ENCODE results near the gene TARM1. TPM values are rescaled to one million over a fixed set of nuclear protein-coding genes. Genes with fewer than 3 reads are reported as not detected.

The TARM1 gene
- total RNA-seq, 4 donors from 2014 or later: not detected

- 85 to 89% methylated on average over 5 to 9 of the region's 9 CpGs for WGBS, 2 donors
- intact Hi-C loops (cut with DNase I; ENCODE audit: low total_unique reads): no loop called here
- TF ChIP-seq POLR2A (IDR thresholded peaks at IDR 0.05) (no peak), CTCF (IDR thresholded peaks at IDR 0.05) (no peak)
- no peak for DNase-seq (ENCODE audit: low spot score in 2 of 2)
- H3K4me3 ChIP-seq (ENCODE audit: low read depth, poor library complexity, severe bottlenecking): no peak overlapping the region
Measured at GRCh38 chr19:54125713-54126112, 44.5 kb upstream of the TARM1 start.

- TF ChIP-seq CTCF (IDR thresholded peaks at IDR 0.05) (no peak), POLR2A (IDR thresholded peaks at IDR 0.05) (no peak)
- no peak for DNase-seq (ENCODE audit: low spot score in 2 of 2)
- intact Hi-C loops (cut with DNase I; ENCODE audit: low total_unique reads): no loop called here
- no peak overlapping the region for H3K4me3 ChIP-seq (ENCODE audit: low read depth, poor library complexity, severe bottlenecking)
- WGBS, 2 donors: 92 to 93% methylated on average over 18 to 19 of the region's 19 CpGs
Measured at GRCh38 chr19:54124393-54124792, 43.2 kb upstream of the TARM1 start.

GRCh38 chr19:54123682-54124081 is 42.5 kb upstream of the TARM1 start:
- no peak overlapping the region for H3K4me3 ChIP-seq (ENCODE audit: low read depth, poor library complexity, severe bottlenecking)
- DNase-seq (ENCODE audit: low spot score in 2 of 2): no peak
- WGBS, 2 donors: 87 to 88% methylated on average over 15 to 17 of the region's 17 CpGs
- intact Hi-C loops (cut with DNase I; ENCODE audit: low total_unique reads): no loop called here
- TF ChIP-seq CTCF (IDR thresholded peaks at IDR 0.05) (no peak), POLR2A (IDR thresholded peaks at IDR 0.05) (no peak)

GRCh38 chr19:54121259-54121658 is 40.1 kb upstream of the TARM1 start:
- TF ChIP-seq CTCF (IDR thresholded peaks at IDR 0.05) (no peak), POLR2A (IDR thresholded peaks at IDR 0.05) (no peak)
- no peak for DNase-seq (ENCODE audit: low spot score in 2 of 2)
- WGBS, 2 donors: 79 to 83% methylated on average over 10 of the region's 10 CpGs
- intact Hi-C loops (cut with DNase I; ENCODE audit: low total_unique reads): no loop called here
- H3K4me3 ChIP-seq (ENCODE audit: low read depth, poor library complexity, severe bottlenecking): no peak overlapping the region

- intact Hi-C loops (cut with DNase I; ENCODE audit: low total_unique reads): no loop called here
- TF ChIP-seq POLR2A (IDR thresholded peaks at IDR 0.05) (no peak), CTCF (IDR thresholded peaks at IDR 0.05) (no peak)
- WGBS, 2 donors: 0 to 1% methylated on average over 58 to 60 of the region's 60 CpGs
- peak within 1 kb of the TSS; percentile 63 for H3K4me3 ChIP-seq (ENCODE audit: low read depth, poor library complexity, severe bottlenecking)
- DNase-seq (ENCODE audit: low spot score in 2 of 2): peak; percentile 98 to 100
Measured at GRCh38 chr19:54115109-54116063, 34.2 kb upstream of the TARM1 start, which contains the start of the genes PRPF31 and TFPT. Gene PRPF31 (plus strand): TSS chr19:54115754. CDS start chr19:54118279, 2,525 bp downstream. Gene TFPT (minus strand): TSS chr19:54115657. CDS start chr19:54115269, 388 bp downstream.

Measured in lower leg skin (tissue), 4 donors.